ENCODE results near the gene SEBOX.

SEBOX gene

DNA sequence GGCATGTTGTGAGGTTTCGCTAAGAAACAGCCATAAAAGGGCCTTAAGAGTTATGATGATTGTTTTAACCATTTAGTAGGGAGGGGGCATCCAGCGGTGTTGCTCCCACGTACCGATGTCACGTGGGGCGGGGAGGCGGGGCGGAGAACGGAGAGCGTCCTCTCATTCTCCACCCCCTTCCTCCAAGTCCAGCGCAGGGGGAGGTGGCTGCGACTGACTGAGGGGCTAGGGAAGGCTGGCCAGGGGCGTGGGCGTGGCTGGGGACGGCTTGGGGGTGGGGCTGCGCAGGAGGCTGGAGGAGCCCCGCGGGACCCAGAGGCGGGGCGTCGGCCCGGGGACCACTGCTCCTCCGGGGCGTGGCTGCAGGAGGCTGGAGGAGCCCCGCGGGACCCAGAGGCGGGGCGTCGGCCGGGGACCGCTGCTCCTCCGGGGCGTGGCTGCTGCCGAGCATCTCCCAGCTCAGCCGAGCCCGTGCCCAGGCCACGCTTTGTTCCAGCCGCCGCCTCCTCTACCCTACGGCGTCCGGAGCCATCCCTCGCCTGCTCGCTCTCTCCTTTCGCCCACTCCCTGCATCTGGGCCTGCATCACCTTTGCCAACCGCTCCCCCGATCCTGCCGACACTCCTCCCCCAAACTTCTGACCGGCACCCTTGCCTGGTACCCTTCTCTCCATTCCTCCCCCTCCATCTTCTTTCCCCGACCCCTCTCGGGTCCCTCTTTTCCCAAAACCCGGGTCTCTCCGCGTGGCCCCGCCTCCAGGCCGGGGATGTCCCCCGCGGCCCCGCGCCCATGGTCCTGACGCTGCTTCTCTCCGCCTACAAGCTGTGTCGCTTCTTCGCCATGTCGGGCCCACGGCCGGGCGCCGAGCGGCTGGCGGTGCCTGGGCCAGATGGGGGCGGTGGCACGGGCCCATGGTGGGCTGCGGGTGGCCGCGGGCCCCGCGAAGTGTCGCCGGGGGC, 6.5 kb upstream of the SEBOX start, which contains the start of gene SARM1:
Gene SARM1 (plus strand): TSS at position 450 of the 958 bp plus-strand sequence. CDS start 339 bp downstream, at position 789.
- peak within 1 kb of the TSS; percentile 15 for H3K27ac ChIP-seq (ENCODE audit: low read length, poor library complexity, severe bottlenecking)
- H2BK5ac ChIP-seq (ENCODE audit: low read depth, low read length, poor library complexity, severe bottlenecking) = no peak within 1 kb of the TSS
- H3K9me3 ChIP-seq (ENCODE audit: control insufficient read depth, low read length) = no peaks in the 10 kb centered on the region
- WGBS = under 1% methylated on average over 64 of the region's 80 CpGs
- H4K8ac ChIP-seq (ENCODE audit: low read length) = peak within 1 kb of the TSS; percentile 84
- H3K4me1 ChIP-seq (ENCODE audit: control insufficient read depth, insufficient read depth, low read depth, low read length) = peaks cover 21% of the 10 kb centered on the region
- peak within 1 kb of the TSS in 1 of 2 experiments; percentile 78 for H3K23ac ChIP-seq (ENCODE audit: low read length in 2 of 2)
- H4K91ac ChIP-seq (ENCODE audit: low read length) = peak within 1 kb of the TSS; percentile 54
- peaks cover 0 to 12% of the 10 kb centered on the region in 2 experiments for H3K36me3 ChIP-seq (ENCODE audit: control insufficient read depth in 1 of 2, insufficient read depth in 2 of 2, low read depth in 1 of 2, low read length in 2 of 2)
- H3K18ac ChIP-seq (ENCODE audit: low read depth in 1 of 2, low read length in 2 of 2) = peak within 1 kb of the TSS; percentile 63 to 80
- H2AK5ac ChIP-seq (ENCODE audit: low read length, severe bottlenecking) = no peak within 1 kb of the TSS
- H3K4me3 ChIP-seq (ENCODE audit: insufficient read depth in 1 of 2, low read depth in 1 of 2, low read length in 2 of 2) = peak within 1 kb of the TSS; percentile 54 to 81
- H3K4ac ChIP-seq (ENCODE audit: low read depth in 1 of 2, low read length in 2 of 2) = peak within 1 kb of the TSS in 1 of 2 experiments; percentile 47
- H3K79me1 ChIP-seq (replicated peaks; ENCODE audit: low read length, poor library complexity, severe bottlenecking) = no peaks in the 10 kb centered on the region
- H3K27me3 ChIP-seq (ENCODE audit: control insufficient read depth in 1 of 2, insufficient read depth in 1 of 2, low read length in 2 of 2) = peaks cover 0 to 11% of the 10 kb centered on the region in 2 experiments
- no peak within 1 kb of the TSS for H2BK120ac ChIP-seq (ENCODE audit: low read depth, low read length)
- peak within 1 kb of the TSS in 1 of 2 experiments; percentile 55 for H2BK12ac ChIP-seq (ENCODE audit: low read length in 2 of 2)
- H2BK15ac ChIP-seq (ENCODE audit: low read depth, poor library complexity, severe bottlenecking) = no peak within 1 kb of the TSS
- H3K4me2 ChIP-seq (ENCODE audit: low read length, poor library complexity, severe bottlenecking) = peak within 1 kb of the TSS; percentile 87
- peak within 1 kb of the TSS; percentile 1 for H2AFZ ChIP-seq (ENCODE audit: low read depth, low read length)
- peak within 1 kb of the TSS; percentile 78 for H3K9ac ChIP-seq (ENCODE audit: low read length)
- H3K14ac ChIP-seq (ENCODE audit: low read length in 2 of 2) = peak within 1 kb of the TSS in 1 of 2 experiments; percentile 76
- peak; percentile 86 for DNase-seq

DNA sequence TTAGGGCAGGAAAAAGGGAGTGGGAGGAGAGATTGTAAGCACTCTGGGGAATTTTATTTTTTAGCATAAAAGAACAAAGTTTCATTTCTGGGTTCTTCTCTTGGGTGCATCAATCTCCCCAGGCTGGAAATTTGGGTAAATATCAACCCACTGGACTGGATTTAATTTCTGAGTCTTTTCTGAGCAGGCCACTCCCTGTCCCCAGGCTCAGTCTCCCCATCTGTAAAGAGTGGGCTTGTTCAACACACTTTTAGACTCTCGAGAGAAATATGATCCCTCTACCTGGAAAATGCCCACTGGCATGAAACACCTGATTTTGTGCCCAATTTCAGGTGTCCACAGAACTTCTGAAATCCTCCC, 5.7 kb upstream of the SEBOX start:
- no peak overlapping the region for H2BK12ac ChIP-seq (ENCODE audit: low read length in 2 of 2)
- H3K14ac ChIP-seq (ENCODE audit: low read length in 2 of 2) = no peak overlapping the region
- H2BK120ac ChIP-seq (ENCODE audit: low read depth, low read length) = no peak overlapping the region
- peak overlapping the region; percentile 15 for H3K27ac ChIP-seq (ENCODE audit: low read length, poor library complexity, severe bottlenecking)
- no peak overlapping the region for H3K18ac ChIP-seq (ENCODE audit: low read depth in 1 of 2, low read length in 2 of 2)
- H3K27me3 ChIP-seq (ENCODE audit: control insufficient read depth in 1 of 2, insufficient read depth in 1 of 2, low read length in 2 of 2) = peaks cover 0 to 11% of the 10 kb centered on the region in 2 experiments
- peaks cover 0 to 12% of the 10 kb centered on the region in 2 experiments for H3K36me3 ChIP-seq (ENCODE audit: control insufficient read depth in 1 of 2, insufficient read depth in 2 of 2, low read depth in 1 of 2, low read length in 2 of 2)
- WGBS = 95% methylated on average over 1 of the region's 1 CpG
- no peak overlapping the region for H3K23ac ChIP-seq (ENCODE audit: low read length in 2 of 2)
- peak overlapping the region; percentile 33 for H3K9ac ChIP-seq (ENCODE audit: low read length)
- no peaks in the 10 kb centered on the region for H3K79me1 ChIP-seq (replicated peaks; ENCODE audit: low read length, poor library complexity, severe bottlenecking)
- no peak overlapping the region for H2AK5ac ChIP-seq (ENCODE audit: low read length, severe bottlenecking)
- H2BK15ac ChIP-seq (ENCODE audit: low read depth, poor library complexity, severe bottlenecking) = no peak overlapping the region
- H4K91ac ChIP-seq (ENCODE audit: low read length) = no peak overlapping the region
- no peak overlapping the region for H2AFZ ChIP-seq (ENCODE audit: low read depth, low read length)
- no peak overlapping the region for H2BK5ac ChIP-seq (ENCODE audit: low read depth, low read length, poor library complexity, severe bottlenecking)
- H3K4me1 ChIP-seq (ENCODE audit: control insufficient read depth, insufficient read depth, low read depth, low read length) = peaks cover 21% of the 10 kb centered on the region
- H3K4me3 ChIP-seq (ENCODE audit: insufficient read depth in 1 of 2, low read depth in 1 of 2, low read length in 2 of 2) = peak overlapping the region in 1 of 2 experiments; percentile 81
- H3K9me3 ChIP-seq (ENCODE audit: control insufficient read depth, low read length) = no peaks in the 10 kb centered on the region
- no peak for DNase-seq
- no peak overlapping the region for H3K4me2 ChIP-seq (ENCODE audit: low read length, poor library complexity, severe bottlenecking)
- no peak overlapping the region for H4K8ac ChIP-seq (ENCODE audit: low read length)
- no peak overlapping the region for H3K4ac ChIP-seq (ENCODE audit: low read depth in 1 of 2, low read length in 2 of 2)

DNA sequence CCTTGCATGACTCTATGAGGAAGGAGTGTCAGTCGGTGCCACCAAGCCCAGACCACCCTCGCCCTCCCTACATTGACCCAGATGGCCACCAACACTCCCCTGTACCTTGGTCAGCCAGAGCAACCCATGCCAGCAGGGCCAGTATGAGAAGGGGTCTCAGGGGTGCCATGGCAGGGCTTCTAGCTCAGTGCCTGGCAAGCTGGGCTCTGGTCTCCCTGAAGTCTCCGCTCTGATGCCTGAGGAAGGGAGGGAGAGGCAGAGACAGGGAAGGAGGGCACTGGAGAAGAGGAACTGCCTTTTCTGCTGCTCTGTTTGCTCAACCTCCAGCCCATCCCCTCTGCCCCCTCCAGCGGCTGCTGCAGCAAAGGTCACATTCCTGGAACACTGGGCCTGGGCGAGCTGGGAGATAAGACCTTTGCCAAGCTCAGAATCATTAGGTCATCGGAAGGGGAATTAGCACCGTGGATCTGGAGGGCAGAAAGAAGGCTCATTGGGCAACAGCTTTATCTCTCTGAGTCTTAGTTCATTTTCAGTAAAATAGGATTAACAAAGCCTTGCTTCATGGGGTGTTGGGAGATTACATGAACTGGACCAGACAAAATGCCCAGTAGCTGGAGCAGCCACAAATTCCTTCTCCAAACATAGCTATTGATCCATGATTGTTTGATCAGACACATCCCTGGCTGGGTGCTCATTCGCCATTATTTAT, 5.2 kb upstream of the SEBOX start, which contains the start of gene VTN:
Gene VTN (minus strand): TSS at position 273 of the 709 bp plus-strand sequence. CDS start 104 bp downstream, at position 169.
- 34% methylated on average over 6 of the region's 8 CpGs for WGBS
- H3K27me3 ChIP-seq (ENCODE audit: control insufficient read depth in 1 of 2, insufficient read depth in 1 of 2, low read length in 2 of 2) = peaks cover 0 to 11% of the 10 kb centered on the region in 2 experiments
- no peak within 1 kb of the TSS for H3K23ac ChIP-seq (ENCODE audit: low read length in 2 of 2)
- H3K4me2 ChIP-seq (ENCODE audit: low read length, poor library complexity, severe bottlenecking) = peak within 1 kb of the TSS; percentile 87
- H4K8ac ChIP-seq (ENCODE audit: low read length) = no peak within 1 kb of the TSS
- H4K91ac ChIP-seq (ENCODE audit: low read length) = no peak within 1 kb of the TSS
- H3K79me1 ChIP-seq (replicated peaks; ENCODE audit: low read length, poor library complexity, severe bottlenecking) = no peaks in the 10 kb centered on the region
- H3K36me3 ChIP-seq (ENCODE audit: control insufficient read depth in 1 of 2, insufficient read depth in 2 of 2, low read depth in 1 of 2, low read length in 2 of 2) = peaks cover 0 to 16% of the 10 kb centered on the region in 2 experiments
- H2BK5ac ChIP-seq (ENCODE audit: low read depth, low read length, poor library complexity, severe bottlenecking) = no peak within 1 kb of the TSS
- no peak within 1 kb of the TSS for H2BK12ac ChIP-seq (ENCODE audit: low read length in 2 of 2)
- DNase-seq = peak; percentile 50
- peaks cover 21% of the 10 kb centered on the region for H3K4me1 ChIP-seq (ENCODE audit: control insufficient read depth, insufficient read depth, low read depth, low read length)
- H2AK5ac ChIP-seq (ENCODE audit: low read length, severe bottlenecking) = no peak within 1 kb of the TSS
- no peaks in the 10 kb centered on the region for H3K9me3 ChIP-seq (ENCODE audit: control insufficient read depth, low read length)
- H3K18ac ChIP-seq (ENCODE audit: low read depth in 1 of 2, low read length in 2 of 2) = peak within 1 kb of the TSS in 1 of 2 experiments; percentile 21
- H3K27ac ChIP-seq (ENCODE audit: low read length, poor library complexity, severe bottlenecking) = peak within 1 kb of the TSS; percentile 15
- H2BK120ac ChIP-seq (ENCODE audit: low read depth, low read length) = no peak within 1 kb of the TSS
- no peak within 1 kb of the TSS for H2BK15ac ChIP-seq (ENCODE audit: low read depth, poor library complexity, severe bottlenecking)
- H2AFZ ChIP-seq (ENCODE audit: low read depth, low read length) = no peak within 1 kb of the TSS
- peak within 1 kb of the TSS; percentile 33 for H3K9ac ChIP-seq (ENCODE audit: low read length)
- H3K4me3 ChIP-seq (ENCODE audit: insufficient read depth in 1 of 2, low read depth in 1 of 2, low read length in 2 of 2) = peak within 1 kb of the TSS in 1 of 2 experiments; percentile 81
- no peak within 1 kb of the TSS for H3K14ac ChIP-seq (ENCODE audit: low read length in 2 of 2)
- no peak within 1 kb of the TSS for H3K4ac ChIP-seq (ENCODE audit: low read depth in 1 of 2, low read length in 2 of 2)
